Neural cell (in vitro differentiated cells): ENCODE results near the gene NDUFV2. TPM values are rescaled to one million over a fixed set of nuclear protein-coding genes. Genes with fewer than 3 reads are reported as not detected.
"Not testable (repeated sequence)": the region's sequence is repeated elsewhere in the genome, so short reads cannot be mapped to it uniquely, and the experiment has no call there.

ENCODE experiments used
- H2AFZ ChIP-seq: fragments of 200-600, 300-800 bp; sonication (generic), shearing (Covaris generic); 2 replicates; pipeline ENCODE4 v1.6.0; 2014; ENCODE audit warnings: low read depth, mild to moderate bottlenecking, antibody characterized with exemption, low read length, moderate library complexity
- H3F3A ChIP-seq: fragments of 200-600 bp; shearing (Covaris generic); 2 replicates; pipeline ENCODE4 v1.6.1; 2016; ENCODE audit warnings: mild to moderate bottlenecking, moderate library complexity, mixed read lengths, antibody characterized with exemption, low read length; ENCODE audit not compliant: insufficient read depth, poor library complexity, severe bottlenecking
- H3K27ac ChIP-seq: fragments of 200-600, 300-800 bp; sonication (generic), shearing (Covaris generic); 2 replicates; pipeline ENCODE4 v1.5.1; 2014; ENCODE audit warnings: mild to moderate bottlenecking, low read length, moderate library complexity
- H3K27me3 ChIP-seq: fragments of 300-800, 200-600 bp; sonication (generic), shearing (Covaris generic); 2 replicates; pipeline ENCODE4 v1.6.0; 2014; ENCODE audit warnings: mild to moderate bottlenecking, low read depth, low read length, moderate library complexity; ENCODE audit not compliant: insufficient read depth
- H3K36me3 ChIP-seq: fragments of 300-800, 200-600 bp; sonication (generic), shearing (Covaris generic); 2 replicates; pipeline ENCODE4 v1.5.1; 2014; ENCODE audit warnings: mild to moderate bottlenecking, antibody characterized with exemption, low read length, moderate library complexity; ENCODE audit not compliant: insufficient read depth
- H3K4me2 ChIP-seq: fragments of 300-800, 200-600 bp; sonication (generic), shearing (Covaris generic); 2 replicates; pipeline ENCODE4 v1.6.0; 2014; ENCODE audit warnings: mild to moderate bottlenecking, low read length
- H3K4me3 ChIP-seq: fragments of 300-800, 200-600 bp; sonication (generic), shearing (Covaris generic); 2 replicates; pipeline ENCODE4 v1.5.1; 2014; ENCODE audit warnings: mild to moderate bottlenecking, low read length, moderate library complexity
- H3K79me2 ChIP-seq: fragments of 200-600 bp; shearing (Covaris generic); replicated peaks from 2 replicates; pipeline ENCODE4 v1.6.0; 2014; ENCODE audit warnings: mild to moderate bottlenecking, low read length, moderate library complexity; ENCODE audit not compliant: insufficient read depth
- H3K9ac ChIP-seq: fragments of 300-800, 200-600 bp; sonication (generic), shearing (Covaris generic); 2 replicates; pipeline ENCODE4 v1.6.1; 2016; ENCODE audit warnings: mild to moderate bottlenecking, low read length, mixed read lengths
- H3K9me2 ChIP-seq: fragments of 200-600 bp; shearing (Covaris generic); 2 replicates; pipeline ENCODE4 v1.6.1; 2016; ENCODE audit warnings: mild to moderate bottlenecking, low read length, mixed read lengths; ENCODE audit not compliant: insufficient read depth
- H3K9me3 ChIP-seq: fragments of 200-600, 300-800 bp; sonication (generic), shearing (Covaris generic); 2 replicates; pipeline ENCODE4 v1.6.1; 2016; ENCODE audit warnings: mild to moderate bottlenecking, mixed run types, low read length, moderate library complexity, mixed read lengths
- H4K20me1 ChIP-seq: fragments of 200-600 bp; shearing (Covaris generic); 2 replicates; pipeline ENCODE4 v1.6.1; 2016; ENCODE audit warnings: mild to moderate bottlenecking, mixed run types; ENCODE audit not compliant: insufficient read depth
- CTCF ChIP-seq: fragments of 450-650 bp; IDR thresholded peaks from 2 replicates; pipeline ENCODE4 v1.5.1; 2014; ENCODE audit warnings: antibody characterized with exemption, mild to moderate bottlenecking, moderate library complexity; ENCODE audit not compliant: poor library complexity, severe bottlenecking
- EP300 ChIP-seq: fragments of 450-650 bp; conservative IDR thresholded peaks from 2 replicates; pipeline ENCODE4 v1.6.1; 2014; ENCODE audit warnings: antibody characterized with exemption, mild to moderate bottlenecking, moderate library complexity; ENCODE audit not compliant: poor library complexity, severe bottlenecking
- EZH2 ChIP-seq: fragments of 200-600, 300-800 bp; shearing (Covaris generic), sonication (generic); IDR thresholded peaks from 2 replicates; pipeline ENCODE4 v1.6.1; 2014; ENCODE audit warnings: antibody characterized with exemption, low read length, borderline replicate concordance, mild to moderate bottlenecking; ENCODE audit not compliant: insufficient read depth, poor library complexity, severe bottlenecking
- MXI1 ChIP-seq: fragments of 450-650 bp; conservative IDR thresholded peaks from 2 replicates; pipeline ENCODE4 v1.6.1; 2014; ENCODE audit warnings: antibody characterized with exemption, mild to moderate bottlenecking; ENCODE audit not compliant: poor library complexity, severe bottlenecking
- POLR2AphosphoS5 ChIP-seq: IDR thresholded peaks from 2 replicates; pipeline ENCODE4 v1.6.1; 2012
- RAD21 ChIP-seq: fragments of 450-650 bp; conservative IDR thresholded peaks from 2 replicates; pipeline ENCODE4 v1.6.1; 2014; ENCODE audit warnings: antibody characterized with exemption, mild to moderate bottlenecking, moderate library complexity
- REST ChIP-seq: IDR thresholded peaks from 2 replicates; pipeline ENCODE4 v1.6.1; 2012; ENCODE audit warnings: borderline replicate concordance
- SMC3 ChIP-seq: fragments of 450-650 bp; conservative IDR thresholded peaks from 2 replicates; pipeline ENCODE4 v1.6.1; 2014; ENCODE audit warnings: antibody characterized with exemption, mild to moderate bottlenecking, moderate library complexity; ENCODE audit not compliant: poor library complexity
- TAF1 ChIP-seq: IDR thresholded peaks from 2 replicates; pipeline ENCODE4 v1.6.1; 2012; ENCODE audit warnings: low read depth
- polyA plus RNA-seq: library from polyadenylated mRNA; depleted of rRNA; stranded (reverse); fragments of >200 nt; gene quantifications from 2 replicates; pipeline ENCODE4 v1.2.3, GENCODE V29; 2014

NDUFV2 gene
- polyA plus RNA-seq, 1 donor from 2014 or later: 285 TPM

GRCh38 chr18:9171919-9172318 lies 69.4 kb downstream of the NDUFV2 start:
- not testable (repeated sequence) for H3K9me3 ChIP-seq, H3K79me2 ChIP-seq, H3K27ac ChIP-seq

GRCh38 chr18:9172506-9173127 lies 70.1 kb downstream of the NDUFV2 start:
- Histone ChIP-seq H2AFZ (no peak overlapping the region), H4K20me1 (no peaks in the 10 kb centered on the region), H3K9me2 (no peaks in the 10 kb centered on the region), H3K27me3 (no peaks in the 10 kb centered on the region), H3K4me2 (no peak overlapping the region), H3K79me2 (no peaks in the 10 kb centered on the region), H3K4me3 (no peak overlapping the region), H3K36me3 (no peaks in the 10 kb centered on the region), H3F3A (no peaks in the 10 kb centered on the region), H3K9ac (no peak overlapping the region), H3K27ac (no peak overlapping the region), H3K9me3 (no peaks in the 10 kb centered on the region)
- TF ChIP-seq MXI1 (no peak), EP300 (no peak), EZH2 (no peak), POLR2AphosphoS5 (no peak), SMC3 (no peak), CTCF (no peak), RAD21 (no peak), TAF1 (no peak), REST (no peak)

More at GRCh38 chr18:9171919-9172318, 69.4 kb downstream of the NDUFV2 start:
- not testable (repeated sequence) for H3F3A ChIP-seq, H3K4me3 ChIP-seq, H3K27me3 ChIP-seq, H3K9ac ChIP-seq, H4K20me1 ChIP-seq, H3K9me2 ChIP-seq, H3K4me2 ChIP-seq, H2AFZ ChIP-seq, H3K36me3 ChIP-seq
